Activated T-cell treated with anti-CD3 and anti-CD28 coated beads, Interleukin-2, amount 50 U/mL, for 72 hours (primary cell): Measurements from ENCODE around the gene PCSK5. TPM values are rescaled to one million over a fixed set of nuclear protein-coding genes. Genes with fewer than 3 reads are reported as not detected.
"Not testable (repeated sequence)": the region's sequence is repeated elsewhere in the genome, so short reads cannot be mapped to it uniquely, and the experiment has no call there.

Experiments used
- ATAC-seq, 2 donors: fragments of 150-1000 bp; cut with Tn5 transposase; replicated peaks in 1 of 2; 2 replicates each; pipeline ENCODE4 v1.10.0; 2021; ENCODE audit warnings: moderate library complexity in 2 of 2, mild to moderate bottlenecking in 1 of 2
- DNase-seq, 2 donors: peaks; one replicate each; pipeline ENCODE4 v3.0.0; 2021 to 2022; ENCODE audit warnings: mixed read lengths in 1 of 2
- H3K27ac Mint-ChIP-seq: one replicate; pipeline ENCODE4 v1.8.0; 2022; ENCODE audit warnings: mild to moderate bottlenecking, moderate library complexity, mixed read lengths
- H3K27me3 Mint-ChIP-seq: one replicate; pipeline ENCODE4 v1.8.0; 2022; ENCODE audit warnings: low read depth, mixed read lengths
- H3K36me3 Mint-ChIP-seq, 2 donors: one replicate each; pipeline ENCODE4 v1.8.0; 2022; ENCODE audit warnings: mixed read lengths in 2 of 2, mild to moderate bottlenecking in 1 of 2; ENCODE audit not compliant: insufficient read depth in 2 of 2
- H3K4me1 Mint-ChIP-seq: one replicate; pipeline ENCODE4 v1.8.0; 2022; ENCODE audit warnings: low read depth, mixed read lengths
- H3K4me3 Mint-ChIP-seq, 2 donors: one replicate each; pipeline ENCODE4 v1.8.0; 2022; ENCODE audit warnings: mild to moderate bottlenecking in 2 of 2, mixed read lengths in 2 of 2, moderate library complexity in 2 of 2
- H3K9me3 Mint-ChIP-seq, 2 donors: one replicate each; pipeline ENCODE4 v1.8.0; 2022; ENCODE audit warnings: mixed read lengths in 2 of 2
- total RNA-seq, 2 donors: library from RNA; stranded (reverse); gene quantifications; one replicate each; pipeline ENCODE4 v1.2.3, GENCODE V29; 2022

Gene PCSK5
- total RNA-seq, 2 donors from 2014 or later = 3.7 to 4.7 TPM

- DNase-seq (no peak), ATAC-seq (no peak)
- Mint-ChIP-seq H3K27ac (no peak overlapping the region), H3K4me1 (peaks cover 11% of the 10 kb centered on the region), H3K27me3 (no peaks in the 10 kb centered on the region), H3K9me3 (peaks cover 0 to 1% of the 10 kb centered on the region in 2 donors), H3K36me3 (no peaks in the 10 kb centered on the region), H3K4me3 (no peak overlapping the region)
These were observed 148.0 kb downstream of the PCSK5 start for GRCh38 chr9:76038431-76038830.

DNA sequence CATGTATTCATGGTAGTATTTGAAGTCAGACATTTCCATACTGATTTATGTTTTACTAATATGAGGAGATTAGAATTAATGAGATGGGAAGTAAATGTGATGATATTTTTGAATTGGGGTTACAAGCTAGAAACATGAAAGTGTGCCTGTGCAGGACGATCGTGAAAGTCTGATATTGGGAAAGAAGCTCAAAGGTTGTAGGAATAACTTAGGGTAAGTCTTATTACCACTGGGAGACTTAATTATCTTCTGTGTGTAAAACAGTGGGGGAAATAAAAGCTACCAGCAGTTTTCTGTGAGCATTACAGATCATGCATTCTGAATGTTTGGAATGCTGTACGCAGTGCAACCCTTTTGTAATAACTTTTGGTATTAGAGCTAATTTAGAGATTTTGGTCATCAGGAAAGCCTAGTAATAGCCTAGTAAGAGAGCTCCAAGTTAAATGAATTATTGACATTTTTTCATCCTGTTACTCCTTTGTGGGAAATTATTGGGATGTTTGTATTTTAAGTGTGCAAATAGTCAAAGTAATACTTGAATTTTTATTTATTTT lies 153.9 kb downstream of the PCSK5 start:
- ATAC-seq = no peak
- no peaks in the 10 kb centered on the region for H3K36me3 Mint-ChIP-seq
- no peaks in the 10 kb centered on the region for H3K4me1 Mint-ChIP-seq
- H3K27me3 Mint-ChIP-seq = no peaks in the 10 kb centered on the region
- no peaks in the 10 kb centered on the region for H3K9me3 Mint-ChIP-seq
- H3K4me3 Mint-ChIP-seq = no peak overlapping the region
- no peak for DNase-seq
- no peak overlapping the region for H3K27ac Mint-ChIP-seq

DNA sequence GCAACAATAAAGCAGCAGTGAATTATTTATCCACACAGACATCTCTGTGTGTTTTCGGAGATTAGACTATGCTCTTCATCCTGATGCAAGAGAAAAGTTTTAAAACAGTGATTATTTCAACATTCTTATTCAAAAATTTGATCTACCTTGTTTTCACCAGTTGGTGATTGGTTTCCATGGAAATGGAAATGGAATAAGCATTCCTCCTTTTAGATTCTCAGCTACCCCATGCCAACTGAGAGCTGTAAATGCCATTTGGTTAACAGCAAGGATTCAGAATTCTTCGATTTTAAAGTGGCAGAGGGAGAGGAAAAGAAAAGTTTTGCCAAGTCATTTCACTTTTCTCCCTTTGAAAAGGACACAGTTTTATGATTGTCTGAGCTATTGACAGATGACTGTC lies 154.7 kb downstream of the PCSK5 start:
- no peaks in the 10 kb centered on the region for H3K9me3 Mint-ChIP-seq
- no peak overlapping the region for H3K4me3 Mint-ChIP-seq
- H3K27ac Mint-ChIP-seq = no peak overlapping the region
- DNase-seq (no peak), ATAC-seq (no peak)
- H3K36me3 Mint-ChIP-seq = no peaks in the 10 kb centered on the region
- no peaks in the 10 kb centered on the region for H3K27me3 Mint-ChIP-seq
- no peaks in the 10 kb centered on the region for H3K4me1 Mint-ChIP-seq

DNA sequence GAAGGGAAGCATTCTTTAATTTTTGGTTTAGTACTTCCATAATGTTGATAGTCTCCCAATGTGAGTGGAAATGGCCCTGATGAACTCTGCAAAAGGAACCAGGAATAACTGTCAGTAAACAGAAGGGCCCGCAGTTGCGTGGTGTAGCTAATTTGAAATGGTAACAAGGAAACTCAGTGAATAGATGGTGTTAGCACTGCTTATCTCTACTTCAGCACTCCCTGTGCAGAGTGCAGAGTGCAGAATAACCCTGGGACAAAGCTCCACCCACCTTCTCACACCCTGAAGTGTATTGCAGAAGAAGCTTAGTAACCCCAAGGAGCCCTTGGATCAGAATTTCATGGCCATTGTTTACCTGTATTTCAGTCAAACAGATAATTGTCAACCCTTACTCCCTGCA lies 158.9 kb downstream of the PCSK5 start:
- Mint-ChIP-seq H3K9me3 (peaks cover 4 to 6% of the 10 kb centered on the region in 2 donors), H3K27ac (no peak overlapping the region), H3K27me3 (no peaks in the 10 kb centered on the region), H3K4me1 (no peaks in the 10 kb centered on the region), H3K36me3 (peaks cover 6 to 7% of the 10 kb centered on the region in 2 donors), H3K4me3 (no peak overlapping the region)
- ATAC-seq (no peak), DNase-seq (no peak)

DNA sequence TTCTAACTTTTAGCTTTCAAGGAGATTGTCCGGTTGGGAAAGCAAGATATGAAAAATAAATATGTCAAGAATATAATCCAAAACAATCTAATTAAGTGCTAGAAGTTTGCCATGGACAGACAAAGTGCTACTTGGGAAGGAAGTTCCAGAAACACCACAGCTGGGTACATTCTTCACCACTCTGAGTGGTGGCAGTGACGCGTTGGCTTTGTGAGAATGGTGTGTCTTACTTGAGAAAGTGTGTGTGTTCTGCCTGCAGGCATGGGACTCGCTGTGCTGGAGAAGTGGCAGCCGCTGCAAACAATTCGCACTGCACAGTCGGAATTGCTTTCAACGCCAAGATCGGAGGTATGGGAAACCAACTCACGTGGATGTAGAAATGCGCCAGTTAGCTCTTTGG lies 177.2 kb downstream of the PCSK5 start:
- ATAC-seq = no peak
- H3K27ac Mint-ChIP-seq = no peak overlapping the region
- no peak for DNase-seq
- no peaks in the 10 kb centered on the region for H3K27me3 Mint-ChIP-seq
- no peaks in the 10 kb centered on the region for H3K4me1 Mint-ChIP-seq
- H3K9me3 Mint-ChIP-seq = peaks cover 0 to 2% of the 10 kb centered on the region in 2 donors
- no peak overlapping the region for H3K4me3 Mint-ChIP-seq
- H3K36me3 Mint-ChIP-seq = peaks cover 3 to 4% of the 10 kb centered on the region in 2 donors

DNA sequence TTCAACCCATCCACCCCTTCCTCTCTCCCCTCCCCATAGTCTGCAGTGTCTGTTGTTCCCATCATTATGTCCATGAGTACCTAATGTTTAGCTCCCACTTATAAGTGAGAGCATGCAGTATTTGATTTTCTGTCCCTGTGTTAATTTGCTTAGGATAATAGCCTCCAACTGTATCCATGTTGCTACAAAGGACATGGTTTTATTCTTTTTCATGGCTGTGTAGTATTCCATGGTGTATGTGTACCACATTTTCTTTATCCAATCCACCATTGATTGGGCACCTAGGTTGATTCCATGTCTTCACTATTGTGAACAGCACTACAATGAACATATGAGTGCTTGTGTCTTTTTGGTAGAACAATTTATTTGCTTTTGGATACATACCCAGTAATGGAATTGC lies 187.1 kb downstream of the PCSK5 start:
- Mint-ChIP-seq H3K4me1 (no peaks in the 10 kb centered on the region), H3K4me3 (no peak overlapping the region), H3K9me3 (peaks cover 0 to 5% of the 10 kb centered on the region in 2 donors), H3K36me3 (peaks cover 3 to 8% of the 10 kb centered on the region in 2 donors), H3K27ac (no peak overlapping the region), H3K27me3 (no peaks in the 10 kb centered on the region)
- ATAC-seq (no peak), DNase-seq (no peak)

DNA sequence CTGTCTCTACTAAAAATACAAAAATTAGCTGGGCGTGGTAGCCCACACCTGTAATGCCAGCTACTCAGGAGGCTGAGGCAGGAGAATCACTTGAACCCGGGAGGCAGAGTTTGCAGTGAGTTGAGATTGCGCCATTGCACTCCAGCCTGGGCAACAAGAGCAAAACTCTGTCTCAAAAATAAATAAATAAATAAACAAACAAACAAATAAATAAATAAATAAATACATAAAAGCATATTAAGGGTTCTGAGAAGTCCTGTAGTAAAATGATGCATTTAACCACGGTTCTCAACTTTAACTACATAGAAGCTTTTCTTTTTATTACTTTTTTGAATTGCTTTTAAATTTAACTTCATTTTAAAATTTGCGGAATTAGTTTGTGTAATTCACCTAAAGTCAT lies 190.8 kb downstream of the PCSK5 start:
- ATAC-seq, H3K4me3 Mint-ChIP-seq, H3K27ac Mint-ChIP-seq, DNase-seq, H3K27me3 Mint-ChIP-seq, H3K9me3 Mint-ChIP-seq, H3K36me3 Mint-ChIP-seq, H3K4me1 Mint-ChIP-seq: not testable (repeated sequence)

DNA sequence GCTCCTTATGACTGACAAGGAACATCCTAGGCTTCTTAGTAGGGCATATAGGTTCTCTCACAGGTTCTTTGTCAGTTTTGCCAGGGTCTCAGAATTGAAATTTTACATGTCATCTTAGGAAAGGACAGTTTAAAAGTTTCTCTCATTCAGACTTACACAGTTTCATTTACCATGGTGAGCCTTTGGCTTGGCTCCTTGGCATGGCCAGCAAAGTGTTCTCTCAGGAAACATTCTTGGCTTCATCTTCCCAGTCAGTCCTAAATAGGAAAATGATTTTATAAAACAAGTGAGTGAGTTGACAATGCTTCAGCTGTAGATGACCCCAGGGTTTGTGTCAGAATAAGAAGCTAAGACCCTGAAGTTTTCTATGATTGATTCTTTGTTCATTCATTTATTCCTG lies 191.6 kb downstream of the PCSK5 start:
- peaks cover 3 to 6% of the 10 kb centered on the region in 2 donors for H3K36me3 Mint-ChIP-seq
- no peak overlapping the region for H3K27ac Mint-ChIP-seq
- no peak overlapping the region for H3K4me3 Mint-ChIP-seq

DNA sequence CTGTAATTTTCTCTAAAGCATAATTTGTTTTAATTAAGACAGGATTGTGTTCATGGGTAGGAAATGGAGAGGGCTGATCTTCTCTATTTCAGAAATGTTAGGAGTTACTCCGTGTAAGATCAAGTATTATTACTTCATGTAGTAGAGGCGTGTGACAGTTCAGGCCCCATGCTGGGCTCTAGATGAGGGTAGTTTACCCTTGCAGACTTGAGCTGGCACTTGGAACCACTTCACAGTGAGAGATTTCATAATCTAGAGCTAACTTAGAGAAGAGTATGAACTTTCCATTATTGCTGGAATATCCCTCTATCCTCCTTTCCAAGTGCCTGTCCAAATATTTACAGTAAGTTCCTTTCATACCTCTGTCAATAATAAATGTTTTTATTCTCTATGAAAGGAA lies 195.1 kb downstream of the PCSK5 start:
- H3K36me3 Mint-ChIP-seq = no peaks in the 10 kb centered on the region

More for the DNA sequence above, 191.6 kb downstream of the PCSK5 start:
- ATAC-seq (no peak), DNase-seq (no peak)
- Mint-ChIP-seq H3K27me3 (no peaks in the 10 kb centered on the region), H3K9me3 (peaks cover 0 to 5% of the 10 kb centered on the region in 2 donors), H3K4me1 (no peaks in the 10 kb centered on the region)

DNA sequence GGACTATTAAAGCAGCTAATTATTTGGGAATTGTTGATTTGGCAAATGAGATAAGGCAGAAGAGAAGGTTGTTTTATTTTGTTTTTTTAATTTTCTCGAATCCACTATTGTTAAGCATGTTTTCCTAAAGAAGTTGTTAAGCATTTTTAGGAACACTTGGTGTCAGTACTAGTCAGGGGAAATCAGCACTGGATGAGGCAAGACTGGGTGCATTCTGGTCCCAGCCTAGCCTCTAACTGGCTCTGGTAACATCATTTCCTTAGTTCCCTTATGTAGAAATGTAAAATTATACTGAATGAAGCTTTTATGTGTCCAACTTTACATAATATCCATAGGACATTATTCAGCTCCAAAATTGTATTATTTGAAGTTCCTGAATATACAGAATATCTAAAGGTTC lies 196.1 kb downstream of the PCSK5 start:
- no peak for ATAC-seq
- no peak for DNase-seq
- no peak overlapping the region for H3K27ac Mint-ChIP-seq
- no peaks in the 10 kb centered on the region for H3K9me3 Mint-ChIP-seq
- no peaks in the 10 kb centered on the region for H3K4me1 Mint-ChIP-seq
- no peaks in the 10 kb centered on the region for H3K36me3 Mint-ChIP-seq
- no peaks in the 10 kb centered on the region for H3K27me3 Mint-ChIP-seq
- H3K4me3 Mint-ChIP-seq = no peak overlapping the region

More for the DNA sequence above, 195.1 kb downstream of the PCSK5 start:
- ATAC-seq = no peak
- no peak overlapping the region for H3K4me3 Mint-ChIP-seq
- H3K27ac Mint-ChIP-seq = no peak overlapping the region
- no peak for DNase-seq
- H3K9me3 Mint-ChIP-seq = no peaks in the 10 kb centered on the region
- H3K27me3 Mint-ChIP-seq = no peaks in the 10 kb centered on the region
- no peaks in the 10 kb centered on the region for H3K4me1 Mint-ChIP-seq

- H3K4me3 Mint-ChIP-seq = no peak overlapping the region
- DNase-seq (no peak), ATAC-seq (no peak)
- no peak overlapping the region for H3K27ac Mint-ChIP-seq
- no peaks in the 10 kb centered on the region for H3K27me3 Mint-ChIP-seq
- H3K4me1 Mint-ChIP-seq = no peaks in the 10 kb centered on the region
- H3K9me3 Mint-ChIP-seq = no peaks in the 10 kb centered on the region
- no peaks in the 10 kb centered on the region for H3K36me3 Mint-ChIP-seq
These were observed 197.5 kb downstream of the PCSK5 start for GRCh38 chr9:76087976-76088375.

- Mint-ChIP-seq H3K27me3 (no peaks in the 10 kb centered on the region), H3K36me3 (no peaks in the 10 kb centered on the region), H3K4me3 (no peak overlapping the region), H3K9me3 (no peaks in the 10 kb centered on the region), H3K27ac (no peak overlapping the region), H3K4me1 (no peaks in the 10 kb centered on the region)
- no peak for DNase-seq
- no peak for ATAC-seq
These were observed 199.9 kb downstream of the PCSK5 start for GRCh38 chr9:76090330-76090729.

- H3K36me3 Mint-ChIP-seq = no peaks in the 10 kb centered on the region
- no peaks in the 10 kb centered on the region for H3K9me3 Mint-ChIP-seq
- H3K27ac Mint-ChIP-seq = no peak overlapping the region
These were observed 200.4 kb downstream of the PCSK5 start for GRCh38 chr9:76090909-76091308.

DNA sequence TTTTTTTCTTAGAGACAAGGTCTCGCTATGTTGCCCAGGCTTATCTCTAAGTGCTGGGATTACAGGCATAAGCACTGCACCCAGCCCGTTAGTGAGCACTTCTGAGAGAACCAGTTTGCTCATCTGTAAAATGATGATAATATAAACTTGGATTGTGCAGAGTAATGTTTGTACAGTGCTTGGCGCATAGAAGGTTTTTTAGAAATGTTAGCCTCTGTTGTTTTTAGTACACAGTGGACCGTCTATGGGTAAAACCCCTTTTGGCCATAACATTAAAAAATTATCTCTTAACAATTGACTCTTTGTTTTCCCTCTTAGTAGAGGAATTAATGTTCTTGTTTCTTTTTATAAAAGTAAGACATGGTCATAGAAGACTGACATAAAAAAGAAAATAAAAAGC lies 202.1 kb downstream of the PCSK5 start:
- ATAC-seq (no peak), DNase-seq (no peak)
- Mint-ChIP-seq H3K27me3 (no peaks in the 10 kb centered on the region), H3K9me3 (no peaks in the 10 kb centered on the region), H3K27ac (no peak overlapping the region), H3K4me1 (no peaks in the 10 kb centered on the region), H3K36me3 (no peaks in the 10 kb centered on the region), H3K4me3 (no peak overlapping the region)

More at GRCh38 chr9:76090909-76091308, 200.4 kb downstream of the PCSK5 start:
- Mint-ChIP-seq H3K4me3 (no peak overlapping the region), H3K27me3 (no peaks in the 10 kb centered on the region), H3K4me1 (no peaks in the 10 kb centered on the region)
- no peak for ATAC-seq
- DNase-seq = no peak
